IMR-90 (cell line): ENCODE measurements around the gene FMN2. TPM values are rescaled to one million over a fixed set of nuclear protein-coding genes. Genes with fewer than 3 reads are reported as not detected.
A peak's percentile ranks its signal among the peaks of the same experiment; 100 is the strongest.

ENCODE experiments used
- ATAC-seq: fragments of 200-7000 bp; cut with Tn5 transposase; 2 replicates; pipeline ENCODE4 v1.9.1; 2020; ENCODE audit warnings: low read depth, mild to moderate bottlenecking, moderate library complexity
- BruUV-seq: library from RNA; stranded (reverse); fragments of 400-500 nt; replicated peaks from 2 replicates; lab custom pipeline; 2021; lab: Mats Ljungman, UMichigan
- CTCF ChIA-PET: fragments of 300-600 bp; formaldehyde crosslinking; extraction: SDS; loops from one replicate; lab custom pipeline; 2021; ENCODE audit warnings: antibody characterized with exemption; lab: Yijun Ruan, JAX
- POLR2A ChIA-PET: fragments of 300-600 bp; sonication (Branson Sonifier 250); formaldehyde crosslinking; loops from one replicate; lab custom pipeline; 2022; ENCODE audit warnings: antibody characterized with exemption; ENCODE audit not compliant: unreplicated experiment; lab: Charles Lee
- DNase-seq: peaks from one replicate; pipeline ENCODE4 v3.0.0; 2013
- H2AFZ ChIP-seq: replicated peaks from 2 replicates; pipeline ENCODE3; 2013; ENCODE audit warnings: low read length, mild to moderate bottlenecking; ENCODE audit not compliant: poor library complexity
- H2AK5ac ChIP-seq: 2 replicates; pipeline ENCODE4 v1.6.1; 2013; ENCODE audit warnings: low read depth, low read length, inconsistent platforms
- H2AK9ac ChIP-seq: replicated peaks from 2 replicates; pipeline ENCODE3; 2013; ENCODE audit warnings: mild to moderate bottlenecking, low read depth, low read length, moderate library complexity; ENCODE audit not compliant: poor library complexity
- H2BK120ac ChIP-seq: 2 replicates; pipeline ENCODE4 v1.6.1; 2013; ENCODE audit warnings: low read depth, low read length, inconsistent platforms
- H2BK15ac ChIP-seq: 3 replicates; pipeline ENCODE4 v1.6.1; 2013; ENCODE audit warnings: low read depth, low read length, inconsistent platforms
- H2BK20ac ChIP-seq: 2 replicates; pipeline ENCODE4 v1.6.1; 2013; ENCODE audit warnings: low read depth, mild to moderate bottlenecking, inconsistent platforms, low read length, moderate library complexity
- H2BK5ac ChIP-seq: 2 replicates; pipeline ENCODE4 v1.6.1; 2013; ENCODE audit warnings: mild to moderate bottlenecking, low read depth, low read length, inconsistent platforms; ENCODE audit not compliant: poor library complexity, severe bottlenecking
- H3K14ac ChIP-seq: replicated peaks from 2 replicates; pipeline ENCODE4 v1.6.1; 2013; ENCODE audit warnings: low read depth, low read length, inconsistent platforms
- H3K18ac ChIP-seq: 2 replicates; pipeline ENCODE4 v1.6.1; 2013; ENCODE audit warnings: low read depth, low read length, control low read depth
- H3K23ac ChIP-seq: 2 replicates; pipeline ENCODE4 v1.6.1; 2013; ENCODE audit warnings: low read depth, low read length, inconsistent platforms
- H3K27ac ChIP-seq: 2 replicates; pipeline ENCODE4 v1.5.1; 2013; ENCODE audit warnings: mild to moderate bottlenecking, control low read depth, low read length; ENCODE audit not compliant: insufficient read depth
- H3K27me3 ChIP-seq: 2 replicates; pipeline ENCODE4 v1.6.1; 2013; ENCODE audit warnings: low read length; ENCODE audit not compliant: control insufficient read depth, insufficient read depth
- H3K36me3 ChIP-seq: 2 replicates; pipeline ENCODE4 v1.6.1; 2013; ENCODE audit warnings: low read length, mixed read lengths; ENCODE audit not compliant: control insufficient read depth, insufficient read depth
- H3K4ac ChIP-seq: 2 replicates; pipeline ENCODE4 v1.6.1; 2013; ENCODE audit warnings: low read depth, low read length, inconsistent platforms
- H3K4me1 ChIP-seq: 2 replicates; pipeline ENCODE4 v1.6.1; 2013; ENCODE audit warnings: low read length, mixed read lengths; ENCODE audit not compliant: control insufficient read depth, insufficient read depth
- H3K4me2 ChIP-seq: 2 replicates; pipeline ENCODE4 v1.6.1; 2013; ENCODE audit warnings: low read depth, mild to moderate bottlenecking, control low read depth, low read length, moderate library complexity
- H3K4me3 ChIP-seq: 2 replicates; pipeline ENCODE4 v1.5.1; 2013; ENCODE audit warnings: low read depth, mild to moderate bottlenecking, control low read depth, low read length, moderate library complexity; ENCODE audit not compliant: insufficient read depth
- H3K56ac ChIP-seq: 2 replicates; pipeline ENCODE4 v1.6.1; 2013; ENCODE audit warnings: low read length, inconsistent platforms; ENCODE audit not compliant: insufficient read depth; ENCODE audit errors: extremely low read depth
- H3K79me1 ChIP-seq, 2 experiments: 2 replicates each; pipeline ENCODE4 v1.6.1; 2013; ENCODE audit warnings: low read length in 2 of 2, inconsistent platforms in 1 of 2, low read depth in 1 of 2
- H3K9ac ChIP-seq: 2 replicates; pipeline ENCODE4 v1.6.1; 2013; ENCODE audit warnings: low read depth, low read length, control low read depth
- H3K9me1 ChIP-seq: 2 replicates; pipeline ENCODE4 v1.6.1; 2013; ENCODE audit warnings: low read length, inconsistent platforms; ENCODE audit not compliant: insufficient read depth
- H3K9me3 ChIP-seq: 2 replicates; pipeline ENCODE4 v1.6.1; 2013; ENCODE audit warnings: low read length; ENCODE audit not compliant: control insufficient read depth, insufficient read depth
- H4K20me1 ChIP-seq: 2 replicates; pipeline ENCODE4 v1.6.1; 2013; ENCODE audit warnings: low read length, inconsistent platforms; ENCODE audit not compliant: insufficient read depth
- H4K5ac ChIP-seq: 2 replicates; pipeline ENCODE4 v1.6.1; 2013; ENCODE audit warnings: mild to moderate bottlenecking, low read depth, low read length, control low read depth
- H4K8ac ChIP-seq, 2 experiments: 2 replicates each; pipeline ENCODE4 v1.6.1; 2013; ENCODE audit warnings: low read depth in 2 of 2, low read length in 2 of 2, control low read depth in 1 of 2, inconsistent platforms in 1 of 2
- H4K91ac ChIP-seq: 2 replicates; pipeline ENCODE4 v1.6.1; 2013; ENCODE audit warnings: low read depth, low read length, inconsistent platforms; ENCODE audit not compliant: insufficient read depth
- CEBPB ChIP-seq: IDR thresholded peaks from 2 replicates; pipeline ENCODE4 v1.6.1; 2012; ENCODE audit warnings: low read depth, low read length, improper control_type of control experiment
- POLR2A ChIP-seq: IDR thresholded peaks from 2 replicates; pipeline ENCODE4 v1.6.1; 2012; ENCODE audit warnings: mild to moderate bottlenecking, low read depth, low read length
- WGBS, 2 experiments: methylation state at CpG; one replicate each; pipeline versions ENCODE4 v1.1.5 to v1.1.7; 2013; ENCODE audit warnings: missing lambda C conversion rate in 2 of 2; ENCODE audit not compliant: insufficient read length in 1 of 2; ENCODE audit errors: extremely low coverage in 2 of 2; 5-methylcytosine and 5-hydroxymethylcytosine counted together
- dilution Hi-C: fragments of 300-500 bp; cut with HindIII; formaldehyde crosslinking; loops from one replicate; pipeline ENCODE4 v1.14.3; 2018; ENCODE audit warnings: low sequenced_read_pairs; ENCODE audit not compliant: unreplicated experiment
- in situ Hi-C: fragments of 300-500 bp; cut with MboI; formaldehyde crosslinking; loops from 3 replicates; pipeline ENCODE4 v1.14.3; 2019; ENCODE audit warnings: low sequenced_read_pairs, inconsistent platforms, mixed read lengths
- intact Hi-C: fragments of 100-400 bp; cut with micrococcal nuclease; formaldehyde crosslinking; loops from 2 replicates; pipeline ENCODE4 v1.10.0; 2022
- polyA plus RNA-seq, 3 experiments: library from polyadenylated mRNA; depleted of rRNA; stranded (reverse); fragments of >200 nt; gene quantifications; 2 replicates each; pipeline ENCODE4 v1.2.3, GENCODE V29; 2012; ENCODE audit warnings: low replicate concordance in 1 of 3
- total RNA-seq: library from RNA; depleted of rRNA; stranded (reverse); fragments of >200 nt; gene quantifications from 2 replicates; pipeline ENCODE4 v1.2.3, GENCODE V29; 2012

Gene FMN2
- total and polyA plus RNA-seq, 2 of the 4 experiments (the other 2 are of a cell fraction): 29.0 to 35.8 TPM

DNA sequence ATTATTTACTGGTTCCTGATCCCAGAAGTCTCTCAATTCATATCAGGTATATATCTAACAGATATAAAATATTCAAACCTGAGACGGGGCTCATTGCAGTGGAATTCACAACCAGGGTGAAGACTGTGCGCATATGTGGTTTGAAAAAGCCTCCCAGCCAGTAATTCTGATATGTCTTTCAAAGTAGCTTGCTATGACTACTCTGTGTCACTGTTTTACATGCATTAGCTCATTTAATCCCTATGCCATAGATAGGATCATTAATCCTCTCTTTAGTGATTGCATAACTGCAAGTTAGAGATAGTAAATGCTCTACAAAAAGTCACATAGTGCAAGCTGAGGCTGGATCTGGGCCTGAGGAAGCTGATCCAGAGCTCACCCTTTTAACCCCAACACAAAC, 251.4 kb downstream of the FMN2 start:
- peaks cover 7% of the 10 kb centered on the region for H3K9me1 ChIP-seq
- no CpG with 5 or more reads among the region's 2 CpGs for WGBS, 2 experiments
- dilution Hi-C loops (no loop called here), intact Hi-C loops (no loop called here), in situ Hi-C loops (no loop called here)
- H4K20me1 ChIP-seq: no peaks in the 10 kb centered on the region
- H3K18ac ChIP-seq: peak overlapping the region; percentile 47
- no peak overlapping the region for H3K9ac ChIP-seq
- peaks cover 20 to 44% of the 10 kb centered on the region in 2 experiments for H3K79me1 ChIP-seq
- H2BK120ac ChIP-seq: peak overlapping the region; percentile 62
- H3K9me3 ChIP-seq: no peaks in the 10 kb centered on the region
- peak overlapping the region; percentile 31; the same call in 1 of the 2 replicates for H4K5ac ChIP-seq
- H3K27ac ChIP-seq: no peak overlapping the region
- POLR2A ChIA-PET: no interaction called here
- H2BK15ac ChIP-seq: peak overlapping the region; percentile 62; the same call in 2 of the 3 replicates
- no peak overlapping the region; the same call in 1 of the 2 replicates for H2AK5ac ChIP-seq
- no peak overlapping the region for H2AFZ ChIP-seq
- no peaks in the 10 kb centered on the region for H3K27me3 ChIP-seq
- no TSS peak for BruUV-seq
- H3K14ac ChIP-seq: peak overlapping the region; percentile 26; the same call in 1 of the 2 replicates
- H3K56ac ChIP-seq: no peak overlapping the region
- H2BK20ac ChIP-seq: peak overlapping the region; percentile 26; the same call in 1 of the 2 replicates
- peaks cover 2% of the 10 kb centered on the region; the same call in 1 of the 2 replicates for H3K36me3 ChIP-seq
- peak overlapping the region; percentile 42; the same call in 1 of the 2 replicates for H4K91ac ChIP-seq
- H3K4ac ChIP-seq: peak overlapping the region; percentile 74; the same call in 1 of the 2 replicates
- TF ChIP-seq POLR2A (no peak), CEBPB (peak; percentile 48; the same call in 1 of the 2 replicates)
- peak overlapping the region; percentile 41 for H2BK5ac ChIP-seq
- H3K4me3 ChIP-seq: no peak overlapping the region
- H2AK9ac ChIP-seq: no peak overlapping the region
- CTCF ChIA-PET: no interaction called here
- peaks cover 12% of the 10 kb centered on the region for H3K4me1 ChIP-seq
- ATAC-seq (no peak), DNase-seq (no peak)
- H3K23ac ChIP-seq: peak overlapping the region; percentile 0; the same call in 1 of the 2 replicates
- no peak overlapping the region for H3K4me2 ChIP-seq
- H4K8ac ChIP-seq: peak overlapping the region; percentile 37 to 67; a peak in 1 of 4 replicates
